Stimulated activated CD4-positive, alpha-beta T cell treated with anti-CD3 and anti-CD28 coated beads, Interleukin-2, amount 100 ng/mL, for 4 hours (primary cell): Measurements from ENCODE around the gene TCEAL1.
"Not testable (repeated sequence)": the region's sequence is repeated elsewhere in the genome, so short reads cannot be mapped to it uniquely, and the experiment has no call there.

ENCODE experiments used
- DNase-seq: peaks from one replicate; pipeline ENCODE4 v3.0.0-alpha.2; 2020; ENCODE audit warnings: low read depth

TCEAL1 gene

GRCh38 chrX:103635436-103635835, 6.7 kb downstream of the TCEAL1 start:
- DNase-seq = no peak

GRCh38 chrX:103637604-103638338, 9.0 kb downstream of the TCEAL1 start:
- DNase-seq = no peak

- not testable (repeated sequence) for DNase-seq
Measured at GRCh38 chrX:103638479-103639346, 9.9 kb downstream of the TCEAL1 start.

GRCh38 chrX:103640401-103641155, 11.8 kb downstream of the TCEAL1 start:
- DNase-seq = no peak

- no peak for DNase-seq
Measured at GRCh38 chrX:103644125-103644524, 15.3 kb downstream of the TCEAL1 start.

- DNase-seq = no peak
Measured at GRCh38 chrX:103647630-103648029, 18.9 kb downstream of the TCEAL1 start.

- no peak for DNase-seq
Measured at GRCh38 chrX:103651151-103651773, 22.5 kb downstream of the TCEAL1 start.

GRCh38 chrX:103655230-103656000, 26.6 kb downstream of the TCEAL1 start:
- not testable (repeated sequence) for DNase-seq

- no peak for DNase-seq
Measured at GRCh38 chrX:103656617-103657016, 27.8 kb downstream of the TCEAL1 start.

GRCh38 chrX:103657066-103657465, 28.3 kb downstream of the TCEAL1 start:
- not testable (repeated sequence) for DNase-seq

GRCh38 chrX:103658681-103659433, 30.1 kb downstream of the TCEAL1 start:
- no peak for DNase-seq

- DNase-seq = not testable (repeated sequence)
Measured at GRCh38 chrX:103659460-103659859, 30.7 kb downstream of the TCEAL1 start.

- DNase-seq = no peak
Measured at GRCh38 chrX:103663981-103664762, 35.4 kb downstream of the TCEAL1 start.

GRCh38 chrX:103666202-103667107, 37.7 kb downstream of the TCEAL1 start:
- DNase-seq = no peak

- no peak for DNase-seq
Measured at GRCh38 chrX:103669745-103670144, 41.0 kb downstream of the TCEAL1 start.

GRCh38 chrX:103674531-103675454, 46.0 kb downstream of the TCEAL1 start:
- DNase-seq = no peak

GRCh38 chrX:103678199-103678993, 49.6 kb downstream of the TCEAL1 start:
- DNase-seq = no peak
